CD8-positive, alpha-beta memory T cell (primary cell): ENCODE results near the gene MAML1. TPM values are rescaled to one million over a fixed set of nuclear protein-coding genes. Genes with fewer than 3 reads are reported as not detected.

Source experiments
- CTCF ChIA-PET: fragments of 350-600 bp; sonication (Branson Sonifier 250); formaldehyde crosslinking; loops from one replicate; lab custom pipeline; 2021; ENCODE audit warnings: antibody characterized with exemption; lab: Charles Lee
- POLR2A ChIA-PET: fragments of 350-600 bp; sonication (Branson Sonifier 250); formaldehyde crosslinking; loops from one replicate; lab custom pipeline; 2021; ENCODE audit warnings: antibody characterized with exemption; lab: Charles Lee
- DNase-seq, 5 donors: peaks; one replicate each; pipeline versions ENCODE4 v3.0.0 to v3.0.0-alpha.2; 2020 to 2022; ENCODE audit warnings: mixed read lengths in 1 of 5
- H3K27ac ChIP-seq: one replicate; pipeline ENCODE4 v1.7.0; 2013; ENCODE audit warnings: low read depth, mild to moderate bottlenecking, low read length, moderate library complexity
- H3K27me3 ChIP-seq: 2 replicates; pipeline ENCODE4 v1.7.0; 2013; ENCODE audit warnings: low read length, mild to moderate bottlenecking; ENCODE audit not compliant: insufficient read depth, poor library complexity, severe bottlenecking
- H3K36me3 ChIP-seq: 2 replicates; pipeline ENCODE4 v1.7.0; 2013; ENCODE audit warnings: mild to moderate bottlenecking, low read length, moderate library complexity; ENCODE audit not compliant: insufficient read depth
- H3K4me1 ChIP-seq: 2 replicates; pipeline ENCODE4 v1.7.0; 2013; ENCODE audit warnings: mild to moderate bottlenecking, low read length, moderate library complexity; ENCODE audit not compliant: insufficient read depth
- H3K4me3 ChIP-seq: 2 replicates; pipeline ENCODE4 v1.7.0; 2013; ENCODE audit warnings: mild to moderate bottlenecking, low read length
- H3K9me3 ChIP-seq: 2 replicates; pipeline ENCODE4 v1.7.0; 2013; ENCODE audit warnings: mild to moderate bottlenecking, low read length
- H3K27ac Mint-ChIP-seq, 8 donors: one replicate each; pipeline ENCODE4 v1.8.0; 2020 to 2021; ENCODE audit warnings: mixed read lengths in 8 of 8, mild to moderate bottlenecking in 6 of 8, inconsistent platforms in 3 of 8, moderate library complexity in 3 of 8
- H3K27me3 Mint-ChIP-seq, 2 donors: one replicate each; pipeline ENCODE4 v1.8.0; 2020 to 2021; ENCODE audit warnings: mixed read lengths in 2 of 2, mild to moderate bottlenecking in 1 of 2, moderate library complexity in 1 of 2
- H3K36me3 Mint-ChIP-seq, 3 donors: one replicate each; pipeline ENCODE4 v1.8.0; 2020 to 2021; ENCODE audit warnings: mixed read lengths in 3 of 3, inconsistent platforms in 1 of 3, mild to moderate bottlenecking in 1 of 3
- H3K4me1 Mint-ChIP-seq, 3 donors: one replicate each; pipeline ENCODE4 v1.8.0; 2020 to 2021; ENCODE audit warnings: mixed read lengths in 3 of 3, inconsistent platforms in 1 of 3, mild to moderate bottlenecking in 1 of 3
- H3K4me3 Mint-ChIP-seq, 7 donors: one replicate each; pipeline ENCODE4 v1.8.0; 2020 to 2021; ENCODE audit warnings: mixed read lengths in 7 of 7, mild to moderate bottlenecking in 6 of 7, moderate library complexity in 4 of 7, inconsistent platforms in 2 of 7
- H3K9me3 Mint-ChIP-seq, 5 donors: one replicate each; pipeline ENCODE4 v1.8.0; 2020 to 2022; ENCODE audit warnings: mixed read lengths in 5 of 5, mild to moderate bottlenecking in 3 of 5, moderate library complexity in 2 of 5, inconsistent platforms in 1 of 5
- polyA plus RNA-seq: library from polyadenylated mRNA; unstranded; fragments of 300-500 nt; fragmentation: Illumina TruSeq; gene quantifications from one replicate; pipeline ENCODE4 v1.2.3, GENCODE V29; 2021
- total RNA-seq, 2 experiments: library from RNA; stranded (reverse); gene quantifications; one replicate each; pipeline ENCODE4 v1.2.3, GENCODE V29; 2021

Gene MAML1
- total and polyA plus RNA-seq, 3 experiments from 2014 or later = 9.1 to 30.9 (median 30.4) TPM

DNA sequence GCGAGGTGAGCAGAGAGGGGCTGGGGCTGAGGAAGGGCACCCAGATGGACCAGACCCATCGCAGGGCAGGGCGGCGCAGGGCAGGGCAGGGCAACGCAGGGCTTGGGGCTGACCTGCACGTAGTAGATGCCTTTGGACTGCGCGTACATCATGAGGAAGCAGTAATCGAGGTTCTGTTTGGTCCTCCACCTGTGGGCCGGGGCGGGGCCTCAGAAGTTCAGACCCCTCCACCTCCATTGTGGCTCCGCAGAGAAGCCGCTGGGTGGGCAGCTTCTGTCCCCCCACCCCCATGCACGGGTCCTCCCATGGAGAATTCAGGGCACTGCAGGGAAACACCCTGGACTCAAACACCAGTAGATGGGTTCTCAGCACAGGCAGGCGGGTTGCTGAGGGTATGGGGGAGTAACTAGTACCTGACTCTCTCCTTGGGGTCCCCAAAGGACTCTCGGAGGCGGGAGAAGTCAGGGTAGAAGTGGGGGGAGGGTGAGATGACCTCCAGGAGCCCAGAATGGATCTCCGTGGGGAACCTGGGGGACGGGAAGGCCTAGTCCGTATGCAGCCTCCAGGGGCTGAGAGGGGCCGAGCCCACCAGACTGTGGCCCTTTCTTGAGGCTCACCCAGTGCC is 67.6 kb downstream of the MAML1 start:
- H3K27me3 ChIP-seq = no peaks in the 10 kb centered on the region
- no peaks in the 10 kb centered on the region for H3K27me3 Mint-ChIP-seq
- H3K4me1 Mint-ChIP-seq = peaks cover 28 to 39% (median 31%) of the 10 kb centered on the region in 3 donors
- peaks cover 9% of the 10 kb centered on the region for H3K36me3 ChIP-seq
- no peak for DNase-seq
- H3K4me3 Mint-ChIP-seq = peak overlapping the region in 1 of 7 donors; percentile 27
- H3K36me3 Mint-ChIP-seq = peaks cover 3 to 39% (median 5%) of the 10 kb centered on the region in 3 donors
- H3K4me3 ChIP-seq = no peak overlapping the region
- ChIA-PET CTCF (interaction anchor here (0.6 kb wide), 1 partner anchor 51 kb away, joined by 3 read pairs; no protein-coding TSS in a partner anchor), POLR2A (no interaction called here)
- peaks cover 0 to under 1% (median 0%) of the 10 kb centered on the region in 5 donors for H3K9me3 Mint-ChIP-seq
- no peaks in the 10 kb centered on the region for H3K9me3 ChIP-seq
- no peak overlapping the region for H3K27ac Mint-ChIP-seq
- H3K4me1 ChIP-seq = peaks cover 38% of the 10 kb centered on the region
- no peak overlapping the region for H3K27ac ChIP-seq

DNA sequence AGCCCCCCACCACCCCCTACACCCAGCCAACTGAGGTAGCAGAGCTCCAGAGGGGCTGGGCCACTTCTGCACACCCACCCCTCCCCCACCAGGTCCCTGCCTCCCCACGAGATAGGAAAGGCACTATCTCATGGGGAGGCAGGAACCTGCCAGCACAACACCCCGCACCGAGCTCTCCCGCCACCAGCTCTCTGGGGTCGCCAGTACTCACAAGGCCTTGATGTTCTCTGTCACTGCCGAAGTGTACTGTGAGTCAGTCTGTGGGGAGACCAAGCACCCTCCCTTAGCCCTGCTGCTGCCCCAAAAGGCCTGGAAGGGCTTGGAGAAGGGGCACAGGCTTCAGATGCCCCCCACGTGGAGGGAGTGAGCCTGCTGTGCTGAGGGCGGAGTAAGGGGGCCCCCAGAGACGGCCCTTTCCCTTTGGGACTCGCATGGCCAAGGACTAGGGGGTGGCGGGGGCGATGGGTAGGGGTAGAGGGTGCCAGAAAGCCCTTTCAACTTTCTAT is 68.1 kb downstream of the MAML1 start:
- Histone ChIP-seq H3K9me3 (no peaks in the 10 kb centered on the region), H3K36me3 (peaks cover 9% of the 10 kb centered on the region), H3K4me1 (peaks cover 39% of the 10 kb centered on the region), H3K4me3 (no peak overlapping the region), H3K27ac (no peak overlapping the region), H3K27me3 (no peaks in the 10 kb centered on the region)
- DNase-seq = no peak
- H3K36me3 Mint-ChIP-seq = peaks cover 3 to 39% (median 5%) of the 10 kb centered on the region in 3 donors
- peaks cover 0 to 4% (median 0%) of the 10 kb centered on the region in 5 donors for H3K9me3 Mint-ChIP-seq
- CTCF ChIA-PET = interaction anchor here (0.6 to 2.2 kb wide), 2 partner anchors 19 to 51 kb away, joined by 3 to 21 read pairs; partner anchors contain the start of gene SQSTM1
- H3K27ac Mint-ChIP-seq = no peak overlapping the region
- H3K4me3 Mint-ChIP-seq = no peak overlapping the region
- H3K4me1 Mint-ChIP-seq = peaks cover 30 to 39% (median 34%) of the 10 kb centered on the region in 3 donors
- no peaks in the 10 kb centered on the region for H3K27me3 Mint-ChIP-seq
- POLR2A ChIA-PET = no interaction called here

DNA sequence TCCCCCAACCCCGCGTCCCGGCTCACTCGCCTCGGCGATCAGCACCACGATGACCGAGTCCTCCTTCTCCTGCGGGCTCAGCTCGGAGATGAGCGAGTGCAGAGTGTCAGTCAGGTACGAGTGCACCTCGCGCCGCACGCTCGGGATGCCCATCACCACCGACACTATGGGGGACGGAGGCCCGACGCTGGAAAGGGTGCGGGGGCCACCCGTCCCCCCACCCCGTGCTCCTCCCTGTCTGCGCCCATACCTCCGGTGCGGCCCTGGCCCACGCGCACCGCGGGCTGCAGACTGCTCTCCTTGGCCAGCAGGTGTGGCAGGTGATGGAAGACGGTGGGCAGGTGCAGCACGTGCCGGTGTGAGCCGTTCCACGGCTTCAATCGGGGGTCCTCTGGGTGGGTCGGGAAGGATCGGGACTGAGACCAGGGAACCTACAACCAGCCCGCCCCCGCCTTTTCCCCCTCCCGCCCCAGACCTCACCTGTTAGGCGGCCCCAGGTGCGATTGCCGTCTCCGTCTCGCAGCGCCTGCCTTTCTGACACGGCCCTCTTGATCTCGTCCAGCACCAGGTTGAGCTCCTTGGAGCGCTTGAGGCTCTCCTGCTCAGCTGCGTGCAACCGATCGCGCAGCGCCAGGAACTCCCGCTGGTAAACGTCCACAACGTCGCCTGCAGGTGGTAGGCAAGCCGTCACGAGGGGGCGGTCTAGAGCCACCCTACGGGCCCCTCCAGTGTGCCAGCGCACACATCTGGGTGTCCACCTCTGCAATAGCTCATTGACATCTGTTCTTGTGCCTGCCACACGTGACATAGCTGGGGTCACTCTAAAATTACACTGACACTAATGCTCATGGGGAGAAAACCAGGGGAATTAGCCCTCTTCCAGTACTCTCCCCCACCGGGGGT is 68.9 kb downstream of the MAML1 start:
- Mint-ChIP-seq H3K36me3 (peaks cover 3 to 39% (median 5%) of the 10 kb centered on the region in 3 donors), H3K27me3 (no peaks in the 10 kb centered on the region), H3K4me1 (peaks cover 30 to 39% (median 34%) of the 10 kb centered on the region in 3 donors), H3K9me3 (peaks cover 0 to 4% (median 0%) of the 10 kb centered on the region in 5 donors), H3K27ac (peak overlapping the region in 5 of 8 donors; percentile 45 to 79 (median 59)), H3K4me3 (peak overlapping the region in 3 of 7 donors; percentile 48 to 81 (median 53))
- Histone ChIP-seq H3K4me1 (peaks cover 36% of the 10 kb centered on the region), H3K9me3 (no peaks in the 10 kb centered on the region), H3K36me3 (peaks cover 9% of the 10 kb centered on the region), H3K27me3 (no peaks in the 10 kb centered on the region), H3K27ac (no peak overlapping the region), H3K4me3 (no peak overlapping the region)
- DNase-seq = peak; percentile 63 to 85 (median 71)
- ChIA-PET POLR2A (interaction anchor here (0.9 to 1.2 kb wide), 4 partner anchors 18 to 102 kb away, joined by 3 to 5 read pairs (median 4); partner anchors contain the start of gene MAML1), CTCF (interaction anchor here (0.6 to 2.5 kb wide), 24 partner anchors 8 to 268 kb away, joined by 3 to 37 read pairs (median 4); partner anchors contain the start of genes LTC4S, SQSTM1 and TBC1D9B)

DNA sequence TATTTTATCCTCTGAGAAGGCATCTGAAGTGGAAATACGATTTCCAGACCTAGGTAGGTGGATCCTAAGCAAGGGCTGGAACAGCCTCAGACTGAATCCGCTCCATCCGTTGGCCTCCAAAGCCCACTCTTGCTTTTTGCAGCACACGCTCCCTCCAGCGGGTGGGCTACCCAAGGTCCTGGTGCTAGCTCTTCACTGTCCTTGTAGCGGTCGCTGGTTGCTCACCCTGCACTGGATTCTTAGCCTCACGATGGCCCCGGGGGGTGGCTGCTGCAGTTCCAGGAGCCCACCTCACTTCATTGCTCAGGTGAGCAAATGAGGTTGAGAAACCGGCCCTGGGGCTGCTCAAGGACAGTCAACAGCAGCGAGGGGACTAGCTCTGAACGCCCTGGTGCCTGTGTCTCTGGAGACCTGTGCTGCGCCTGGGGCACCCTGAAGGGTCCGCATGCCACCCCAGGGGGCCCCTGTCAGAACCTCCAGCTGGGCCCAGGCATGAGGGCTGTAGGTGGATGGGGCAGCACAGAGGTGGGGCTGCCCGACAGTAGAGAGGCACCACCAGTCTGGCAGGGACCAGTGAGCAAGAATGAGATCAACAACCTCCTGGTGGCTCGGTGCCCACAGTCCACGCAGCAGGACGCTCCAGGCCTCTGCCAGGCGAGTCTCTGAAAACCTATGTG is 69.7 kb downstream of the MAML1 start:
- peaks cover 0 to 4% (median 0%) of the 10 kb centered on the region in 5 donors for H3K9me3 Mint-ChIP-seq
- ChIA-PET CTCF (interaction anchor here (0.6 to 2.5 kb wide), 24 partner anchors 9 to 267 kb away, joined by 3 to 37 read pairs (median 4); partner anchors contain the start of genes LTC4S, SQSTM1 and TBC1D9B), POLR2A (interaction anchor here (0.9 to 1.2 kb wide), 4 partner anchors 17 to 102 kb away, joined by 3 to 5 read pairs (median 4); partner anchors contain the start of gene MAML1)
- peak overlapping the region in 2 of 7 donors; percentile 52 to 81 for H3K4me3 Mint-ChIP-seq
- Histone ChIP-seq H3K27ac (no peak overlapping the region), H3K9me3 (no peaks in the 10 kb centered on the region), H3K4me1 (peaks cover 33% of the 10 kb centered on the region), H3K27me3 (no peaks in the 10 kb centered on the region), H3K36me3 (peaks cover 9% of the 10 kb centered on the region), H3K4me3 (no peak overlapping the region)
- peak overlapping the region in 2 of 8 donors; percentile 45 to 51 for H3K27ac Mint-ChIP-seq
- DNase-seq = no peak
- peaks cover 27 to 34% (median 28%) of the 10 kb centered on the region in 3 donors for H3K4me1 Mint-ChIP-seq
- no peaks in the 10 kb centered on the region for H3K27me3 Mint-ChIP-seq
- peaks cover 3 to 33% (median 5%) of the 10 kb centered on the region in 3 donors for H3K36me3 Mint-ChIP-seq

DNA sequence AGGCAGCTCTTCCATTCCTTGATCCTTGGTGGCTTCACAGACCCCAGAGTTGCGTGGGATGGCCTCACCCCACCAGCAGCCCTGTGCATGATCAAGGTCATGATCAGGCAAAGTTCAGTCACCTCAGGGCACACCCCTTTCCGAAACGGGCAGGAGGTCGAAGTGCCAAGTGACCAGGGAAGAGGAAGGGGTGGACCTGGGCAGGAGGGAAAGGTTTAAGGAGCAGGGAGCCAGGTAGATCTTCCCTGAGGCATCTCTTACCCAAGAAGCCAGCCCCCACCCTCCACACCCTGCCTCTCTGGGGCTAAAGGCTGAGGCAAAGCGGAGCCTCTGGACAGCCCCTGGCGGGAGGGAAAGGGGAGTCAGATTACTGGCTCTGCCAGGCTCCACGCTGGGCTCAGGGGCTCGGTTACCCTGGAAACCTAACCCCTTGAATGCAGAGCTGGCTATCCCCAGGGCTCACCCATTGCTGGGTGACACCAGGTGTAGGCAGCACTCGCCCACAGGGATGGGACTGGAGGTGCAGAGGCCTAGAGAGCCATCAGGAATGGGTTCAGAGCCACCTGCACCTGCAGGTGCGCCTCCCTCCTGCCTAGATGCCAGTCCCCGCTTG is 70.4 kb downstream of the MAML1 start:
- H3K4me1 ChIP-seq = peaks cover 33% of the 10 kb centered on the region
- ChIA-PET POLR2A (interaction anchor here (0.6 kb wide), 1 partner anchor 1058 kb away, joined by 3 read pairs; the partner anchor contains the start of gene ZFP62), CTCF (interaction anchor here (0.9 to 2.5 kb wide), 11 partner anchors 9 to 104 kb away, joined by 3 to 37 read pairs (median 6); partner anchors contain the start of genes LTC4S, SQSTM1 and TBC1D9B)
- H3K27me3 Mint-ChIP-seq = no peaks in the 10 kb centered on the region
- H3K9me3 Mint-ChIP-seq = peaks cover 0 to 4% (median 0%) of the 10 kb centered on the region in 5 donors
- no peak overlapping the region for H3K27ac ChIP-seq
- no peaks in the 10 kb centered on the region for H3K9me3 ChIP-seq
- H3K36me3 Mint-ChIP-seq = peaks cover 3 to 31% (median 5%) of the 10 kb centered on the region in 3 donors
- peaks cover 9% of the 10 kb centered on the region for H3K36me3 ChIP-seq
- H3K27me3 ChIP-seq = no peaks in the 10 kb centered on the region
- no peak overlapping the region for H3K4me3 ChIP-seq
- H3K4me3 Mint-ChIP-seq = peak overlapping the region in 3 of 7 donors; percentile 19 to 52 (median 48)
- no peak overlapping the region for H3K27ac Mint-ChIP-seq
- DNase-seq = no peak
- peaks cover 27 to 34% (median 28%) of the 10 kb centered on the region in 3 donors for H3K4me1 Mint-ChIP-seq

DNA sequence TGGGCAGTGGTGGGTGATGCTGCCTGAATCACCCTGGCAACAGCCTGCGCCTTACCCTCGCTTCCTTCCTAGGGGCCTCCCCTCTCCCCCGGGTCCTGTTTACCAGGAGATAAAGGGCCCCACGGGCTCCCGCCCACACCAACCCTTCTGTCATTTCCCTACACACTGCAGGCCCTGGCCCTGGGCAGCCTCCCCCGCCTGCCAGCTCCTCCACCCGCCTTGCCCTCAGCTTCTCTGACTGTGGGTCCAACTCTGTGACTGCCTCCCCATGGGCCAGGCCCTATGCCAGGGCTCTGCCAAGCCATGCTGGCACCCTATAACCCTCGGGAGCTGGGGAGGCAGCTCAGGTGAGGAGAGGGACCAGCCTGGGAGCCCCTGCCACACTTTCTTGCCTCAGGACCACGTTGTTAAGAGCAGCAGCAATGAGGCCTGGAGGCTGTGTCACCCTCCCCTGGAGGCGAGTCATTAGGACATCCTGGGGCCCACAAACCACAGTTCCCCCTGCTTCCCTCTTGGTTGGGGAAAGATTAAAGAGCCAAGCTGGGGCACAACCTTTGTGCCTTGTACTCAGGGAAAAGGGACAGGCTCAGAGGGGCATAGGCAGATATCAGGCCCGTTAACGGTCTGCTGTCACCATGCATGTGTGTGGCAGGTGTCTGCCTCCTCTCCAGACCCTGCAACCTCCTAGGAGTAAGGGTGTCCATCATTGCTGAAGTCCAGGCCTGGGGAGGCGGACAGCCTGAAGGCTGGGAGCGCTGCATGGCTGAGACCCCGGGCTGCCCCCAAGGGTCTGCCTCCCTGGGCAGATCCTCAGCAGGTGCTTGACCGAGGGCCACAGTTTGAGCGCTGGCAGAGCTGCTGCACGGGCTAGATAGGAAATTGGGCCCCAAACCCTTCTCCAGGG is 71.3 kb downstream of the MAML1 start:
- Histone ChIP-seq H3K4me3 (no peak overlapping the region), H3K27ac (no peak overlapping the region), H3K36me3 (peaks cover 1% of the 10 kb centered on the region), H3K4me1 (peaks cover 33% of the 10 kb centered on the region), H3K27me3 (no peaks in the 10 kb centered on the region), H3K9me3 (no peaks in the 10 kb centered on the region)
- peaks cover 0 to 4% (median 0%) of the 10 kb centered on the region in 5 donors for H3K9me3 Mint-ChIP-seq
- ChIA-PET POLR2A (interaction anchor here (0.6 kb wide), 1 partner anchor 1057 kb away, joined by 3 read pairs; the partner anchor contains the start of gene ZFP62), CTCF (interaction anchor here (0.9 to 2.5 kb wide), 2 partner anchors 14 to 104 kb away, joined by 3 to 37 read pairs; partner anchors contain the start of gene TBC1D9B)
- peak overlapping the region in 7 of 8 donors; percentile 9 to 75 (median 36) for H3K27ac Mint-ChIP-seq
- H3K36me3 Mint-ChIP-seq = peaks cover 3 to 23% (median 5%) of the 10 kb centered on the region in 3 donors
- H3K4me1 Mint-ChIP-seq = peaks cover 27 to 38% (median 28%) of the 10 kb centered on the region in 3 donors
- H3K4me3 Mint-ChIP-seq = peak overlapping the region; percentile 82 to 95 (median 86)
- no peaks in the 10 kb centered on the region for H3K27me3 Mint-ChIP-seq
- peak in 2 of 5 donors; percentile 41 to 48 for DNase-seq
